Smooth muscle cell (in vitro differentiated cells): ENCODE data around the gene ARFGEF3. TPM values are rescaled to one million over a fixed set of nuclear protein-coding genes. Genes with fewer than 3 reads are reported as not detected.

Experiments
- DNase-seq: peaks from one replicate; lab custom pipeline; 2025; ENCODE audit not compliant: unreplicated experiment; lab: John Stamatoyannopoulos, UW
- H2AFZ ChIP-seq: fragments of 200-600 bp; sonication (generic); 2 replicates; pipeline ENCODE4 v1.6.0; 2016; ENCODE audit warnings: antibody characterized with exemption, low read depth, mild to moderate bottlenecking
- H3F3A ChIP-seq: fragments of 200-600 bp; sonication (generic); 2 replicates; pipeline ENCODE4 v1.6.0; 2017; ENCODE audit warnings: antibody characterized with exemption, low read depth
- H3K27ac ChIP-seq: fragments of 200-600 bp; sonication (generic); 2 replicates; pipeline ENCODE4 v1.5.1; 2016; ENCODE audit warnings: low read depth, mild to moderate bottlenecking
- H3K27me3 ChIP-seq: fragments of 200-600 bp; sonication (generic); 2 replicates; pipeline ENCODE4 v1.6.1; 2016; ENCODE audit warnings: low read depth, mild to moderate bottlenecking
- H3K36me3 ChIP-seq: fragments of 200-600 bp; sonication (generic); 2 replicates; pipeline ENCODE4 v1.5.1; 2016; ENCODE audit warnings: low read depth
- H3K4me1 ChIP-seq: fragments of 200-600 bp; sonication (generic); 2 replicates; pipeline ENCODE4 v1.5.1; 2016; ENCODE audit warnings: low read depth
- H3K4me2 ChIP-seq: fragments of 200-600 bp; sonication (generic); 2 replicates; pipeline ENCODE4 v1.6.0; 2016; ENCODE audit warnings: mild to moderate bottlenecking
- H3K4me3 ChIP-seq: fragments of 200-600 bp; sonication (generic); 2 replicates; pipeline ENCODE4 v1.5.1; 2016; ENCODE audit warnings: mild to moderate bottlenecking
- H3K79me2 ChIP-seq: fragments of 200-600 bp; sonication (generic); 2 replicates; pipeline ENCODE4 v1.6.0; 2016; ENCODE audit warnings: low read depth, mild to moderate bottlenecking
- H3K9ac ChIP-seq: fragments of 200-600 bp; sonication (generic); 2 replicates; pipeline ENCODE4 v1.6.0; 2016; ENCODE audit warnings: low read depth
- H3K9me3 ChIP-seq: fragments of 200-600 bp; sonication (generic); replicated peaks from 2 replicates; pipeline ENCODE4 v1.5.1; 2016; ENCODE audit warnings: low read depth
- H4K20me1 ChIP-seq: fragments of 200-600 bp; sonication (generic); 2 replicates; pipeline ENCODE4 v1.6.0; 2016; ENCODE audit warnings: low read depth
- WGBS: methylation state at CpG from one replicate; pipeline ENCODE4 v1.1.7; 2016; ENCODE audit warnings: low lambda C conversion rate; 5-methylcytosine and 5-hydroxymethylcytosine counted together
- polyA plus RNA-seq: library from polyadenylated mRNA; unstranded; fragments of >200 nt; fragmentation: Nextera tagmentation; extraction: Ambion mirVana; gene quantifications from 2 replicates; pipeline ENCODE4 v1.2.1, GENCODE V29; 2016
- total RNA-seq: library from RNA; depleted of rRNA; stranded (reverse); fragments of >200 nt; gene quantifications from 2 replicates; pipeline ENCODE4 v1.2.3, GENCODE V29; 2014
- TF ChIP-seq, protein P1 (sequence below): fragments of 200-600 bp; sonication (generic); IDR thresholded peaks from 2 replicates; pipeline ENCODE4 v1.5.1; 2017; ENCODE audit warnings: borderline replicate concordance, mild to moderate bottlenecking, antibody characterized with exemption; ENCODE audit not compliant: insufficient read depth, poor library complexity, severe bottlenecking

ARFGEF3 gene
- total and polyA plus RNA-seq, 2 experiments from 2014 or later = 0.06 to 2.2 TPM

DNA sequence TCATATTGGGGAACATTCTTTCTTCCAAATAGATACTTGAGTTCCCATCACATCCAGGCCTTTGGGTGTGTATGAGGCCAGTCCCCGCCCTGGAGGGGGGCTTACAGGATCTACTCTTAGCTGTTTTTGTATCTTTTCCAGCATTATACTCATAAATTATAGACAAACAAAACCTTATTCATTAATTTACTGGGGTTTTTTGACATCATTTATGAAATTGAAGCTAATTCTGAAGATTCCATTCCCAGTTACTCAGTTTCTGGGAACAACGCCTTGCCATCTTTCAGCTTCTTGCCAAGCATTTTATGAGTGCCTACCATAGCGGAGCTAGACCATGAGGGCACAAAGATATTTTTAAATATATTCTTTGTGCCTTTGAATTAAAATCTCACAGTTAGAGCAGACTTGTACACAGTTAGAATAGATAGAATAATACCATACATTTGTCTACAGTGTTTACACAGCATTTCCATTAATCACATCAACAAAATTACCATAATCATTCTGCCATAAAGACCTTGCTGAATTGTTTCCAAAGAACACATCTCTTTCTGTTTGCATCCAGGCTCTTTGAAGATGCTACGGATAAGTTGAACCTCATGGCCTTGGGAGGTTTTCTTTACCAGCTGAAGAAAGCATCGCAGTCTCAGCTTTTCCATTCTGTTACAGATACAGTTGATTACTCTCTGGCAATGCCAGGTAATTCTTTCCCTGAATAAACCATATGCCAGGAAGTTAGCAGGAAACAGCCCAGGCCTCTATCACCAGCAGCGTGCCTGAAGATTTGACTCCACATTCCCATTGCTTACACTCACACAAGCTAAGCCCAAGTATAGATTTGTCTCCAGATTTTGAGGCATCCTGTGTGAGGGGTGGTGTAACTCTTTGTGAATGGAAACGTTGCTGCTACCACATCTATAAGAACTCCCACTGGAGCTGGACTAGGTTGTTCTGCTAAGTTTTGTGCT lies 132.0 kb downstream of the ARFGEF3 start:
- no peaks in the 10 kb centered on the region for H3F3A ChIP-seq
- no peak overlapping the region for H3K4me2 ChIP-seq
- no peaks in the 10 kb centered on the region for H3K79me2 ChIP-seq
- DNase-seq = no peak
- 77% methylated on average over 7 of the region's 7 CpGs for WGBS
- H3K9me3 ChIP-seq = no peaks in the 10 kb centered on the region
- no peak overlapping the region for H3K4me3 ChIP-seq
- H3K27me3 ChIP-seq = no peaks in the 10 kb centered on the region
- no peak overlapping the region for H2AFZ ChIP-seq
- H4K20me1 ChIP-seq = no peaks in the 10 kb centered on the region
- H3K4me1 ChIP-seq = no peaks in the 10 kb centered on the region
- no peak overlapping the region for H3K9ac ChIP-seq
- H3K27ac ChIP-seq = no peak overlapping the region
- no peaks in the 10 kb centered on the region for H3K36me3 ChIP-seq
- TF ChIP-seq, protein P1, sequence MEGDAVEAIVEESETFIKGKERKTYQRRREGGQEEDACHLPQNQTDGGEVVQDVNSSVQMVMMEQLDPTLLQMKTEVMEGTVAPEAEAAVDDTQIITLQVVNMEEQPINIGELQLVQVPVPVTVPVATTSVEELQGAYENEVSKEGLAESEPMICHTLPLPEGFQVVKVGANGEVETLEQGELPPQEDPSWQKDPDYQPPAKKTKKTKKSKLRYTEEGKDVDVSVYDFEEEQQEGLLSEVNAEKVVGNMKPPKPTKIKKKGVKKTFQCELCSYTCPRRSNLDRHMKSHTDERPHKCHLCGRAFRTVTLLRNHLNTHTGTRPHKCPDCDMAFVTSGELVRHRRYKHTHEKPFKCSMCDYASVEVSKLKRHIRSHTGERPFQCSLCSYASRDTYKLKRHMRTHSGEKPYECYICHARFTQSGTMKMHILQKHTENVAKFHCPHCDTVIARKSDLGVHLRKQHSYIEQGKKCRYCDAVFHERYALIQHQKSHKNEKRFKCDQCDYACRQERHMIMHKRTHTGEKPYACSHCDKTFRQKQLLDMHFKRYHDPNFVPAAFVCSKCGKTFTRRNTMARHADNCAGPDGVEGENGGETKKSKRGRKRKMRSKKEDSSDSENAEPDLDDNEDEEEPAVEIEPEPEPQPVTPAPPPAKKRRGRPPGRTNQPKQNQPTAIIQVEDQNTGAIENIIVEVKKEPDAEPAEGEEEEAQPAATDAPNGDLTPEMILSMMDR = no peak

DNA sequence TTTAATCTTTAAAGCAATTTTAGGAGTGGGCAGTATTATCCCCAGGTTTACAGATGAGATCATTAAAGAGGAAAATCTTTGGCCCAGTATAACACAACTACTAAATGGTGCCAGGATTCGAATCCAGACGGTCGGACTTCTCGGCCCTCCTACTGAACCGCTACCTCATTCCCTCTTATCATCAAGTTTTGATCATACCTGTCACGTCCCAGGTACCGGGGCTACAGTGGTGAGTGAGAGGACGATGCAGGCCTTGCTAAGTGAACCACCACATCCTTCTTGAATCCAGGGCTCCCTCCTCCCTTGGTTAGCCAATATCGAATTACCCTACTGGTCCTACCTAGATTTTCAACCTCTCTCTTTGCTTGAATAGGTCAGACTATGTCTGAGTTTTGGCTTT lies 134.6 kb downstream of the ARFGEF3 start:
- TF ChIP-seq, protein P1 = no peak
- DNase-seq = no peak
- no peaks in the 10 kb centered on the region for H3K9me3 ChIP-seq
- H4K20me1 ChIP-seq = no peaks in the 10 kb centered on the region
- H2AFZ ChIP-seq = no peak overlapping the region
- H3K27ac ChIP-seq = no peak overlapping the region
- H3K27me3 ChIP-seq = no peaks in the 10 kb centered on the region
- no peak overlapping the region for H3K9ac ChIP-seq
- H3F3A ChIP-seq = no peaks in the 10 kb centered on the region
- no peak overlapping the region for H3K4me3 ChIP-seq
- H3K4me1 ChIP-seq = no peaks in the 10 kb centered on the region
- no peaks in the 10 kb centered on the region for H3K36me3 ChIP-seq
- 94% methylated on average over 9 of the region's 9 CpGs for WGBS
- no peak overlapping the region for H3K4me2 ChIP-seq
- no peaks in the 10 kb centered on the region for H3K79me2 ChIP-seq

DNA sequence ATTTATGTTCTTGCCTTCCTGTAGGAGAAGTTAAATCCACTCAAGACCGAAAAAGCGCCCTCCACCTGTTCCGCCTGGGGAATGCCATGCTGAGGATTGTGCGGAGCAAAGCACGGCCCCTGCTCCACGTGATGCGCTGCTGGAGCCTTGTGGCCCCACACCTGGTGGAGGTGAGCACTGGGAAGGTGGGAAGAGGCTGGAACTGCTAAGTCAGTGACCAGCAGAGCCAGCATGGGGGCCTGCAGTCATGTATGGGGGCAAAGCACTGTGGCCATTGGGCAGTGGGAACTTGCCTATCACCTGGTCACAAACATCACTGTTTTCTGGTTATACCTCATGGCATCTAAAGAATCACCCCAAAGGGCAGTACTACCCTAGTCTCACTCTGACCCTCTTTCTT lies 135.0 kb downstream of the ARFGEF3 start:
- no peaks in the 10 kb centered on the region for H3K27me3 ChIP-seq
- 95% methylated on average over 7 of the region's 7 CpGs for WGBS
- TF ChIP-seq, protein P1 = no peak

More for the DNA sequence above, 135.0 kb downstream of the ARFGEF3 start:
- Histone ChIP-seq H3K4me3 (no peak overlapping the region), H3K36me3 (no peaks in the 10 kb centered on the region), H3K4me1 (no peaks in the 10 kb centered on the region), H4K20me1 (no peaks in the 10 kb centered on the region), H3K79me2 (no peaks in the 10 kb centered on the region), H3K9ac (no peak overlapping the region), H3F3A (no peaks in the 10 kb centered on the region), H2AFZ (no peak overlapping the region), H3K27ac (no peak overlapping the region), H3K9me3 (no peaks in the 10 kb centered on the region), H3K4me2 (no peak overlapping the region)
- DNase-seq = no peak
